Measurements from ENCODE around the gene CRIP3.

The CRIP3 gene

GRCh38 chr6:43286980-43287716, 21.5 kb downstream of the CRIP3 start:
- DNase-seq: no peak

DNA sequence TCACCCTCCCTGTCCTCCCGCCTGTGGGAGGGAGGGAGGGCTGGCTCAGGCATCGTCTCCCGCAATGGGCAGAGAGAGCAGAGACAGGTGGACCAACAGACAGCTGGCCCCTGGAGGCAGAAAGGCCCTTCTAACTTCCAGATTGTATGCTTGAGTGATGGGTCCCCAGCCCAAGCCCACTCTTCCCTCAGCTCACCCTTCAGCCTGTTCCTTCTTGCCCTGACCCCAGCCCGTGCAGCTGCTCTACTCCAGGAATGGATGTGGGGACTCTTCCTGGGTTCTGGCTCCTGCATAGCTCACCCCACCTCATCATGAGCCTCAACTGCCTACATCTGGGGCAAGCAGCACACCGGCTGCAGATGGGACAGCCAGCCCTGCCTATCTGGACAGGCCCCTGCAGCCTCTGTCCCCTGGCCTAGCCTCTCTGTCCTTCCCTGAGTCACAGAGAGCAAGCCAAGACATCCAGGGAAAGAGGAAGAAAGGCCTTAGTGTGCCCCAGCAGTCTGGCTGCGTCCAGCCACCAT, 22.1 kb downstream of the CRIP3 start:
- no peak for DNase-seq

GRCh38 chr6:43285832-43286231, 22.8 kb downstream of the CRIP3 start:
- DNase-seq: no peak

- DNase-seq: no peak
Observed at GRCh38 chr6:43284991-43285781, 23.4 kb downstream of the CRIP3 start.

DNA sequence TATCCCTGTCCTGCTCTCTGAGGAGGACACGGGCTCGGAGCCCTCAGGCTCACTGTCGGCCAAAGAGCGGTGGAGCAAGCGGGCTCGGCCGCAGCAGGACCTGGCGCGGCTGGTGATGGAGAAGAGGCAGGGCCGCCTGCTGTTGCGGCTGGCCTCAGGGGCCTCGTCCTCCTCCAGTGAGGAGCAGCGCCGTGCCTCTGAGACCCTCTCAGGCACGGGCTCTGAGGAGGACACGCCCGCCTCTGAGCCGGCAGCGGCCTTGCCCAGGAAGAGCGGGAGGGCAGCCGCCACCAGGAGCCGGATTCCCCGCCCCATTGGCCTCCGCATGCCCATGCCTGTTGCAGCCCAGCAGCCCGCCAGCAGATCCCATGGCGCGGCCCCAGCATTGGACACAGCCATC, 24.7 kb downstream of the CRIP3 start:
- no peak for DNase-seq

DNA sequence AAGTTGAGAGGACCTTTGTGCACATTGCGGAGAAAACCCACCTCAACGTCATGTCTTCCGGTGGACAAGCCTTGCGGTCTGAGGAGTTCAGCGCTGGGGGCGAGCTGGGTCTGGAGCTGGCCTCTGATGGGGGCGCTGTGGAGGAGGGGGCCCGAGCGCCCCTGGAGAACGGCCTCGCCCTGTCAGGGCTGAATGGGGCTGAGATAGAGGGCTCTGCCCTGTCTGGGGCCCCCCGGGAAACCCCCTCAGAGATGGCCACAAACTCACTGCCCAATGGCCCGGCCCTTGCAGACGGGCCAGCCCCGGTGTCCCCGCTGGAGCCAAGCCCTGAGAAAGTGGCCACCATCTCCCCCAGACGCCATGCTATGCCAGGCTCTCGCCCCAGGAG, 25.1 kb downstream of the CRIP3 start:
- no peak for DNase-seq

GRCh38 chr6:43282636-43283513, 25.8 kb downstream of the CRIP3 start:
- DNase-seq: no peak

- DNase-seq: no peak
Observed at GRCh38 chr6:43282060-43282459, 26.6 kb downstream of the CRIP3 start.

DNA sequence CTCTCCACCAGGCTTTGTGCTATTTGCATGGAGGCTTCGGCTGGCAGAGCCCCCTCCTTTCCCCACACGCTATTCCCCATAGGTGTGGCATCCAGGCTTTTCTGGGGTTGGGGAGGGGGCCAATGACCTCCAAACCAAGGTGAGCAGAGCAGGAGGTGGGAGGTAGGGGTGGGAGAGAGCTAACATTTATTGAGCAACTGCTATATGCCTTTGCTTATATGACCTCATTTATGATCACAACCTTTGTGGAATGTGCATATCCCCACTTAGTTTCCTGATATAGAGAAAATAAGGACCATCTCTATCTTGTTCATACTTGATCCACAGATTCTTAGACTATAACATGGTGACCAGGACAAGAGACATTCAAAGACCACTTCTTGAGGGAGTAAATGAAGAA, 28.4 kb downstream of the CRIP3 start:
- DNase-seq: no peak

DNA sequence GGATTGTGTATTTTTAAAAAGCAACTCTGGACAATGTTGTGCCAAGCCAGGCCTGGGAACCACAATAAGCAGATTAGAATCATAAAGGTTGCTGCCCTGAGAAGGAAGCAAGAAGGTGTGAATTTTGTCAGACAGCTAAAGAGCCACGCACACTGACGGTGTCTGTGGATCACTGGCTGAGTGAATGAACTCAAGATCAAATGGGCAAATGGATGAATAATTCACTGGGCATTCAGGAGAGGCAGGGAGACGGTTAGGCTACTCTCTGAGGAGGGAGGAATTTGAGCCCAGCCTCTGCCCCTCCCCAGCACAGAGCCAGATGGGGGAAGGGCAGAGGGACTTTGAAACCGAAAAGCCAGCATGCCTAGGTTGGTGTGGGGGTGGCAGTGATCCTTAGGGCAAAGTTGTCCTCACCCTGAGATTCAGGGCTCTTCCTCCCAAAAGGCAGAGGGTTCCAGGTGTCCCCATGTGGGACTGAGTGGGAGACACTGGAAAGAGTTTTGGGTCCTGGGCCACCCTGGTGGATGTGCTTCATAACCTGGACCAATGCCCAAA, 30.0 kb downstream of the CRIP3 start:
- DNase-seq: no peak

DNA sequence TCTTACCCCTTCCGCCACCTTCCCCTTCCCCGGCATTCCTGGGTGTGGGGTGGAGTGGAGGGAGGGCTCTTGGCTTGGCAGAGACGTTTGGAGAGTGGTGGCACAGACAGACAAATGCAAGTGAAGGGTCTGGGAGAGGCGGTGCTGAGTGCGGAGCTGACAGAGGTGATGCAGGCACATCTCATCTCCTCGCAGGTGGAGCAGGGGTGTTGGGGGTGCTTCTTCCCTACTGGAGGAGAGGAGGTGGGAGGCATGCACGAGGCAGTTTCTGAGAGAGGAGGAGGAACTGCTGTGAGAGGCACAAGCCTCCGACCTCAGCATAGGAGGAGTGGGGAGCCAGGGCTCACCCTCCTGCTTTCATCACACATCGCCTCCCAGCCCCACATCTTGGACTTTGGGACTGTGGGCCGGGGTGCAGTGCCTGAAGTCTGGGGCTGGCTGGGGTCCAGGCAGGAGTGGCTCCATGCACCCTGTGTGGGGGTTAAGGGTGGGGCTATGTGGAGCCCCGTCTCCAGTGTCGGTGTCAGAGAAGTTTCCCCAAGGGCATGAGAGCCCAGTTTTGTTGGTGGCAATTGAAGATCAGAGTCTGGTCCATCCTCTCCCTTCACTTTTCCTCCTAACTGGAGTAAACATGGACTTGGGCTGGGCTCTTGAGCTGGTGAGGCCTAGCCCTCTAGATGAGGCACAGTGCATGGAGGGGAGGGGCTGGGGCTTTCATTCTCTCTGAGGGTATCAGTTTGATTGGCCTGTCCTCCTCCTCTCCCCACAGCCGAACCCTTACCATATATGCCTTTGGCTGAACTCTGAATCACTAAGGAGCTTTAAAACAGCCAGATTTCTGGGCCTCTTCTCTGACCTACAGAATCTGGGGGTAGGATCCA, 30.7 kb downstream of the CRIP3 start:
- no peak for DNase-seq

DNA sequence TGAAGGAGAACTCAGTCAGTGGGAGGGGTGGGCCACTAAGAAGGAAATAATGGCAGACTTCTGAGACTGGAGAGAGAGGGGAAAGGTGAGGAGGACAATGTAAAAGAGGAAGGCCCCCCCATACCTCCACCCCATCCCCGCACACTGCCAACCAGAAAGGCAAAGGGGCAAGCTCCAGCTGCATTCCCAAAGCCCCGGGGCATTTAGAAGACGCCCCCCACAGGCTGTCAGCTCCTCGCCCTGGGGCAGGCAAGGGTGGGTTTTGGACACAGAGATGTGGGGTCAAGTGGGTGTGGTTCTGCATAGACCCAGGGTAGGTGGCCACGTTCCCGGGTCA, 31.4 kb downstream of the CRIP3 start:
- DNase-seq: no peak

DNA sequence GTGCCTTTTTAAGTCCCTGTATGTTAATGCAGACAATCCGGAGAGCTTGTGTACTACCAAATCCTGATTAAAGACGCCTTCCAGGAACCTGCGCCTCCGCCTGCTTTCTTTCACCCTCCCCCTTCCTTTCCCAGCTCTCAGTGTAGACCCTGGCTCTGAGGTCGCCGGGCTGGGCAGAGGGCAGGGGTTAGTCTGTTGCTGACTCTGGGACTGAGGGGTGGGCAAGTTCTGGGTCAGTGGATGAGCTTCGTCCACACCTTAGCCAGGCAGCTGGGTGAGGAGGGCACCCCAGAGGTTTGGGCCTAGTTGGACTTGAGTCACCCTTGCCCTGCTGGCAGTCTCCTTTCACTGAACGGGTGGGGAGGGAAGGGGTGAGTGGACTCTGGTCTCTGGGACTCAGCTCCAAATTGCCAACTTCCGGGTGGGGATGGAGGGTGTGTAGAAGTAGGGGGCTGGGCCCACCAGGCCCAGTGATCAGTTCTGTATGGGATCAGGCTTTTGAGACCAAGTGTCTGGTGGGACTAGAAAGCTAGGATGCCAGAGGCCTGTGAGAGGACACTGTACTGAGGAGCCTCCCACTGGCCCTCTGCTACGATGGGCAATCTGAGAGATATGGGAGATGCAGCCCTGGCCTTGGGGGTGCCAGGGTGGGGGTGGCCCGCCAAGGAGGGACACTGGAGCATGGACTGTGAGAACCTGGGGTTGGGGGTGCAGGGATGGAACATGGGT, 31.9 kb downstream of the CRIP3 start:
- DNase-seq: no peak

- peak in 5 of 6 experiments; percentile 11 to 66 (median 45) for DNase-seq
Observed at GRCh38 chr6:43275801-43276576, 32.6 kb downstream of the CRIP3 start.

GRCh38 chr6:43274916-43275597, 33.6 kb downstream of the CRIP3 start:
- DNase-seq: peak in 5 of 6 experiments; percentile 11 to 26 (median 18)

- DNase-seq: no peak
Observed at GRCh38 chr6:43274127-43274915, 34.3 kb downstream of the CRIP3 start.

- no peak for DNase-seq
Observed at GRCh38 chr6:43273707-43274106, 34.9 kb downstream of the CRIP3 start.

DNA sequence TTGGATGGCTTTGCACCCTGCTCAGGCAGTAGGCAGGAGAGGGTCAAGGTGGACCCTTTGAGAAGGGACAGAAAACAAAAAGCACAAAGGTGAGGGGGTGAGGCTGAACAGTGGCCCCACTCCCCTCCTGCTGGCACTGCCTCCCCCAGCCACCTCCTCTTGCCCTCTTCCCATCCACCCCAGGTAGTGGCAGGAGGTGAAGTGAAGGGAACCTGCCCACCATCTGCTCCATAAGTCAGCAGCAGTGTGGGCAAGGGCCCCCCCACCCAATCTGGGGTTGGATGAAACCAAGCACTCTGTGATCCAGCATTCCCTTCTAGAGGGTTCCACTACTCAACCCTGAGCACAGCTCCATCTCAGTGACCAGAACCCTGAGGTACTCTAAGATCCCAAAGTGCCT, 36.7 kb downstream of the CRIP3 start:
- DNase-seq: no peak
